GM18508 (cell line): ENCODE measurements around the gene TMEM131.
A peak's percentile ranks its signal among the peaks of the same experiment; 100 is the strongest.
"Not testable (repeated sequence)": the region's sequence is repeated elsewhere in the genome, so short reads cannot be mapped to it uniquely, and the experiment has no call there.

ENCODE experiments used
- ATAC-seq: cut with Tn5 transposase; IDR thresholded peaks from one replicate; pipeline ENCODE4 v1.9.1; 2021; ENCODE audit warnings: moderate number of reproducible peaks; ENCODE audit not compliant: insufficient read depth, unreplicated experiment

TMEM131 gene

GRCh38 chr2:97995734-97996624 lies at the start of gene TMEM131:
Gene TMEM131 (minus strand): TSS chr2:97995948. CDS start chr2:97995662, 286 bp downstream.
- peak; percentile 48 for ATAC-seq

DNA sequence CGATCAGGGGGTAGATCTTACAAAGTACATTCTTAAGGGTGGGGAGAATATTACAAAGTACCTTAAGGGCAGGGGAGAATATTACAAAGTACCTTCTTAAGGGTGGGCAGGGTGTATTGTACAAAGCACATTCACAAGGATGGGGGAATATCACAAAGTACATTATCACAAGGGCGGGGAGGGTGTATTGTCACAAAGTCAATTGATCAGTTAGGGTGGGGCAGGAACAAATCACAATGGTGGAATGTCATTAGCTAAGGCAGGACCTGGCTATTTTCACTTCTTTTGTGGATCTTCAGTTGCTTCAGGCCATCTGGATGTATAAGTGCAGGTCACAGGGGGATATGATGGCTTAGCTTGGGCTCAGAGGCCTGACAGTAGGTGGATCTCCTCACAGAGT lies 49.0 kb upstream of the TMEM131 start:
- ATAC-seq: not testable (repeated sequence)

DNA sequence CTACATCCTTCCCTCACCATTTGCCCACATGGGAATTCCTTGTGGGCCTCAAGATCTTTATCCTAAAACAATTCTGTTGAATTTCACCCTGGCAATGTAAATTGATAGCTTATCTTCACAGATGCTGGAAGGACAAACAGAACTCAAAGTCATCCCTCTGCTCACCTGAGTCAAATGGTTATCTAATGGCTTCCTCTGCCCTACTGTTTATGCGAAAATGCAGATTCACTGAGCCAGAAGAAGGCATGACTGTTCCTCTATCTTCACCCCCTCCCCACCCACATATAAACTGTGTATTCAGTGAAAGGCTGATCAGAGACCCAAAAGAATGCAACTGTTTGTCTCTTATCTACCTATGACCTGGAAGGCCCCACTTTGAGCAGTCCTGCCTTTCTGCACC lies 47.4 kb upstream of the TMEM131 start:
- ATAC-seq: no peak

DNA sequence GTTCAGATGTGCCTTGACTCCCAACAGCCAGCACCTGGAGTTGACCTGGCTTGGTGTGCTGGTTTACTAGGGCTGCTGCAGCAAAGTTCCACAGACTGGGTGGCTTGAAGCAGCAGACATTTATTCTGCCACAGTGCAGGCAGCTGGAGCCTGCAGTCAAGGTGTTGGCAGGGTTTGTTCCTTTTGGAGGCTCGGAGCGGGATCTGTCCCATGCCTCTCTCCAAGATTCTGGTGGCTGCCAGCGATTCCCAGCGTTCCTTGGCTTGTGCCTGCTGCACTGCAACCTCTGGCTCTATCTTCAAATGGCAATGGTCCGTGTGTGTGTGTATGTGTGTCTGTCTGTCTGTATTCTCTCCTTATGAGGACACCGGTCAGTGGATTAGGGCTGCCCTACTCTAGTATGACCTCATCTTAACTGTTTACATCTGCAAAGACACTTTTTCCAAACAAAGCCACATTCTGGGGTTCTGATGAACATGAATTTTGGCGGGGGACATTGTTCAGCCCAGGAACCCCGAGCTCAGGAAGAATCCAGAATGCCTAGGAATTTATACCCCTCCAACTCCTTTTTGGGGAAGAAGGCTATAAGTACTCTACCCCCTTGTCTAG lies 44.7 kb upstream of the TMEM131 start:
- no peak for ATAC-seq

DNA sequence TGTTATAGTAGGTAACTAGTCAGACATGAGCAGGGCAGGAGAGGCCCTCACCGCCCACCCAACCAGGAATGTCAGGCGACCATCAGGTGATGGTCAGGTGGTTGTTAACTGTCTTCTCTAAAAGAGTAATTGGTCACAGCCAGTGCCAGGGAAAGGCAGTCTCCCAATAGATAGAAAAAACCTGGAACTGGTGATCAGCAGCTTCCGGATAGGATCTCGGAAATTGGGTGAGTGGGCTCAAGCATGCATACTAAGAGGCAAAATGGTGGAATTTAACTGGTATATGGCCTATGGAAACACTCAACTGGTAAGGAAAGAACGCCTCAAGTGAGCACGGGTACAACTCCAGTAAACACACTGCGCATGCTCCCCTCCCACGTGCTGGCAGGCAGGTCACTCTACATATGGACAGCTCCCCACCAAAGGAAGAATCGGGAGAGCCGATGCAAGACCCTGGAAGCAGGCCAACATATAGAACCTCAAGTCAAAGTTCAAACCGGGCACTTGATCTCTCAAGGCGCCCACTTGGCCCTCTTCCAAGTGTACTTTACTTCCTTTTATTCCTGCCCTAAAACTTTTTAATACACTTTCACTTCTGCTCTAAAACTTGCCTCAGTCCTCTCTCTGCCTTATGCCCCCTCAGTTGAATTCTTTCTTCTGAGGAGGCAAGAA lies 43.5 kb upstream of the TMEM131 start:
- ATAC-seq: no peak

DNA sequence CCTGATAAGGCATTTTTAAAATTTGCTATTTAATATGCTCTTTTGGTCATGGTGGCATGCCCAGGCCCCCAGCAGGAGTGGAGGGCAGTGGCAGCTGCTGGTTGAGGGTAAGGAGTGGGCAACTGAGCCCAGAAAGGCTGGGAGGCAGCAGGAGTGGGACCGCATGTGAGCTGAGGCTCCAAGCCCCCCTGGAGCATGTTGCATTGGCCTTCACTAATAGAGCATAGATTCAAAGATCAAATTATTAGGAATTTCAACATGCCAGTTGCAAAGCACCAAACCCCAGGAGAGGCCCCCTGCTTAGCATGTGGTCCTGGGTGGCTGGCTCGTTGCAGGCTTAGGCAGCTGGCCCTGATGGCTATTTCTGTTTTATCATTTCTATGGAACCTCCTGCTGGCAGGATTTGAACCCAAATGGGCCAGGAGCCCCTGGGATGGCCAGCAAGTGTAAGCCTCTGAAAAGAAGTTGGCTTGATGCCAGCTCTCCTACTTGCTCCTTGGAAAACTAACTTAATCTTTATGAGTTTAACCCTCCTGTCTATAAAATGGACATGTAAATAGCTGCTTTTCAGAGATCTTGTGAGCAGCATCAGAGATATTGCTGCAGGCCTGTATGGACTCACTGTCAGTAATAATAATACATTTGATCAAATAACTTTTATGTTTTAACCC lies 42.1 kb upstream of the TMEM131 start:
- no peak for ATAC-seq

- ATAC-seq: no peak
Observed at GRCh38 chr2:98037206-98037605, 41.5 kb upstream of the TMEM131 start.

- ATAC-seq: no peak
Observed at GRCh38 chr2:98036349-98037000, 40.7 kb upstream of the TMEM131 start.

DNA sequence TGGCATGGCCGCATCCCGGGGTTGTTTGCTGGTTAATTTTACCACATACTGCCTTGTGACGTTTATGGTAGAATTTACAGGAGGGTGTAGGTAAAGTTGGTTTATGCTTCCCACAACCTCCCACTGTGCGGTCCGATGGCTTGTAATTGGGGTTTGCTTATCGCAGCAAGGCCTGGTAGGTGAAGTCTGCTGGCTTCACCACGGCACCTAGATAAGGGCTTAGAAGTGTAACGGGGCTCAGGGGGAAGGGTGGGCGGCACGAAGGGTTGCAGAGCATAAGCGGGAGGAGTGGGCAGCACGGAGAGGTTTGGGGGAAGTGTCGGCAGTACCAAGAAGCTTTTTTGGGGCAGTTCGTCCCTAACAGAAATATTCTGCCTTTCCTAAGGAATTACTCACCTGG lies 39.0 kb upstream of the TMEM131 start:
- no peak for ATAC-seq

GRCh38 chr2:98032086-98032485 lies 36.3 kb upstream of the TMEM131 start:
- ATAC-seq: no peak

DNA sequence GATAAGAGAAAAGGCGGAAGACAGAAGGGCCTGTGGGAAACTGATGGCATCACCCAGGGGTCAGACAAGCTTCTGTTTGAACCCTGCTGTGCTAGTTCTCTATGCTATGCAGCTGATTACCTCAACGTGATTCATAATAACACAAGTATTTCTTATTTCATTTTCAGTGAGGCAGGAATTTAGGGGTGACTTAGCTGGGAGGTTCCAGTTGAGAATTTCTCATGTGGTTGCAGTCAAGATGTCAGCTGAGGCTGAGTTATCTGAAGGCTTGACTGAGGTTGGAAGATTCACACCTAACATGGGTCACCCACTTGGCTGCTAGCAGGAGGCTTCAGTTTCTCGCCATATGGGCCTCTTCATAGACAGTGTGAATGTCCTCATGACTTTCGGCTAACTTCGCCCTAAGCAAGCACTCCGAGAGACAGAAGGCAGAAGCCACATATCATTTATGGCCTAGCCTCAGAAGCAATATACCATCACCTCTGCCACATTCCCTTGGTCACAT lies 34.0 kb upstream of the TMEM131 start:
- ATAC-seq: no peak

- no peak for ATAC-seq
Observed at GRCh38 chr2:98028931-98029717, 33.4 kb upstream of the TMEM131 start.

GRCh38 chr2:98028101-98028561 lies 32.4 kb upstream of the TMEM131 start:
- ATAC-seq: no peak

GRCh38 chr2:98027538-98027937 lies 31.8 kb upstream of the TMEM131 start:
- peak; percentile 35 for ATAC-seq

DNA sequence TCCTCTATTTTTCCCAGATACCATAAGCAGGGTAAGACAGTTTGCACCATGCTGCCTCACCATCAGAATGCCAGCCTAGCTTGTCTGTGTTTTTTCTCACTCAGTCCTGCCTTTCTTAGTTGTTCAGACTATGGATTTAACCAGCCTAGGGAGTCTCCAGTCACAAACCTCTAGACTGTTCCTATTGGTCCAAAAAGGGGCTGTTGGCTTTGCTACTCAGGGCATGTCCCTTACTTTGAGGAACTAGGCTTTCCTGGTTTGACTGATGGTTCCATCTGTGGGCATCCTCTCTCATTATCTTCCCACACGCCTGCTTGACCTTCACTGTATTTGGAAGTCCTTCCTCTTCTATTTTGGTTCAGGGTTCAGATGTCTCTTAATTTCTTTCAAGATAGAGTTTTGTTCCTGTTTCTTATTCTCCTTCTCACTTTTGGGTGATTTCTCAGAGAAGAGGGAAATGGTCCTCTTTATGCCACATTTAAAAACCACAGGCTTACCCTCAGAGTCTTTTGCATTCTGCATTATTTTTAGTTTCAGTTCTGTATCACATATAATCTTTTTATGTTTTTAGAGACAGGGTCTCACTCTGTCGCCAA lies 31.3 kb upstream of the TMEM131 start:
- peak; percentile 84 for ATAC-seq

DNA sequence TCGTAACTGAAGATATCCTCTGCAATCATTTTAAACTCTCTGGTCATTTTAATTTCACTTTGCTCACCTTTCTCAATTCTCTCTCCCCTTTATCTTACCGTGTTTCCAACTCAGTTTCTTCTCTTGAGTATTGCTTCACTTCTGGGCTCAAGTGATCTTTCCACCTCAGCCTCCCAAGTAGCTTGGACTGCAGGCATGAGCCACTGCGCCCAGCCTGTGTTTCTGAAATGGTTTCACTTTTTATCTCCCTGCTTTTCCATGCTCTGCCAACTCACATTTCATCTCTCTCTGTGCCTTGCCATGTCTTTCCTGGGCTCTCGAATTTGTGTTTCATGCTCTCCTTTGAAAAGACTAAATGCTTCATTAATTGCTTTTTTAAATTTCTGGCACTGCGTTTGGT lies 30.5 kb upstream of the TMEM131 start:
- ATAC-seq: no peak

GRCh38 chr2:98025481-98026037 lies 29.8 kb upstream of the TMEM131 start:
- ATAC-seq: no peak

GRCh38 chr2:98022067-98022466 lies 26.3 kb upstream of the TMEM131 start:
- not testable (repeated sequence) for ATAC-seq
